ENCODE data around the gene JAML. TPM values are rescaled to one million over a fixed set of nuclear protein-coding genes. Genes with fewer than 3 reads are reported as not detected.

JAML gene
- total and polyA plus RNA-seq, 2 experiments from 2014 or later, result 0.56 to 1.0 TPM

DNA sequence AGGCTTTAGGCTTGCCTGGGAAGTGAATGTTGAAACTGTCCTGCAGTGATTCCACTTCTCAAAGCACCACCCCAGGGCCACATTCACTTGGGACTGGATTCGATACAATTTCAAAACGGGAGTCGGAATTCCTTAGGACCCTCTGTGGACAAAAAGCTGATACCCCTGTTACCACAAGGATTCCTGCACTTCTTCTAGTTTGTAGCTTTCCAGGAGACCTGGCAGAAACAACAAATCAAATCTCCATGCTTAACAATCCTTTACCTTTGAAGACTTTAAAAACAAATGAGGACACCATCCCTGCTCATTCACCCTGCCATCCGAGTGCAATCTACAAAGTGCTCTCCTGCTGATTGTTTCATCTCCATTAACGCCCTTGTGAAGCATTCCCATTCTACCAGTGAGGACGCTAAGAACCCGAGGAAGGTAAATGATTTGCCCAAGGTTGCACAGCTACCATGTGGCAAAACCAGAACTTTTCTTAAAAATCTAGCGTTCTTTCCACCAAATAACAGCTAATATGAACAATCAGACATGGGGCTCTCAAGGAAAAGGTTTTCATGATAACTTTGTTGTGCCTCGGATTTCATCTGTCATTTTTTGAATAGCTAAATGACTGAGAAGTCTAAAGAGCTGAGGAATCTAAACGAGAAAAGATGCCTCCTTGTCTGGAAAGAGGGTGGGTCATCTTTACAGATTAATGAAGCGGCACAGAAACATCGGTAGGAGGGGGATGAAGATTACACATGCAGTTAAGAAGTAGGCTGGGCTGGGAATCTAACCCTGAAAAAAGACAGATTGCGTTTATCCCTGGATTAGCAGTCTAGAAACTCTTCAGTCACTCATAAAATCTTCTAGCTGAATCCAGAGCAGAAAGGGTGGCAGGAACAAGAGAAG lies 40.0 kb upstream of the JAML start:
- Histone ChIP-seq H3K4me2 (peak overlapping the region; percentile 73), H3K36me3 (ENCODE audit: insufficient read depth) (no peaks in the 10 kb centered on the region), H3F3A (replicated peaks; ENCODE audit: low read depth) (no peaks in the 10 kb centered on the region), H3K9me2 (ENCODE audit: insufficient read depth) (no peaks in the 10 kb centered on the region), H3K4me3 (peak overlapping the region; percentile 46), H3K27ac (ENCODE audit: low read depth) (no peak overlapping the region), H3K4me1 (ENCODE audit: insufficient read depth) (peaks cover 25% of the 10 kb centered on the region), H2AFZ (peak overlapping the region; percentile 94), H3K27me3 (ENCODE audit: insufficient read depth) (peaks cover 51% of the 10 kb centered on the region), H4K20me1 (replicated peaks; ENCODE audit: insufficient read depth) (no peaks in the 10 kb centered on the region), H3K79me2 (replicated peaks; ENCODE audit: insufficient read depth) (no peaks in the 10 kb centered on the region)
- TF ChIP-seq JUNB (IDR thresholded peaks at IDR 0.05; ENCODE audit: unreplicated experiment) (no peak), ZNF331 (CRISPR knock-in tag; IDR thresholded peaks at IDR 0.05; ENCODE audit: low read depth) (no peak), CREB1 (CRISPR knock-in tag; IDR thresholded peaks at IDR 0.05; ENCODE audit: low read depth) (no peak), EZH2 (IDR thresholded peaks at IDR 0.05; ENCODE audit: low read depth, unreplicated experiment) (no peak), STAT1 (IDR thresholded peaks at IDR 0.05; ENCODE audit: unreplicated experiment) (no peak), EZH2phosphoT487 (IDR thresholded peaks at IDR 0.05; ENCODE audit: unreplicated experiment) (no peak), ZNF114 (CRISPR knock-in tag; IDR thresholded peaks at IDR 0.05) (no peak), POLR2AphosphoS5 (IDR thresholded peaks at IDR 0.05; ENCODE audit: low read depth) (no peak), NANOG (IDR thresholded peaks at IDR 0.05; ENCODE audit: borderline replicate concordance) (no peak)
- TF ChIP-seq, protein P1, sequence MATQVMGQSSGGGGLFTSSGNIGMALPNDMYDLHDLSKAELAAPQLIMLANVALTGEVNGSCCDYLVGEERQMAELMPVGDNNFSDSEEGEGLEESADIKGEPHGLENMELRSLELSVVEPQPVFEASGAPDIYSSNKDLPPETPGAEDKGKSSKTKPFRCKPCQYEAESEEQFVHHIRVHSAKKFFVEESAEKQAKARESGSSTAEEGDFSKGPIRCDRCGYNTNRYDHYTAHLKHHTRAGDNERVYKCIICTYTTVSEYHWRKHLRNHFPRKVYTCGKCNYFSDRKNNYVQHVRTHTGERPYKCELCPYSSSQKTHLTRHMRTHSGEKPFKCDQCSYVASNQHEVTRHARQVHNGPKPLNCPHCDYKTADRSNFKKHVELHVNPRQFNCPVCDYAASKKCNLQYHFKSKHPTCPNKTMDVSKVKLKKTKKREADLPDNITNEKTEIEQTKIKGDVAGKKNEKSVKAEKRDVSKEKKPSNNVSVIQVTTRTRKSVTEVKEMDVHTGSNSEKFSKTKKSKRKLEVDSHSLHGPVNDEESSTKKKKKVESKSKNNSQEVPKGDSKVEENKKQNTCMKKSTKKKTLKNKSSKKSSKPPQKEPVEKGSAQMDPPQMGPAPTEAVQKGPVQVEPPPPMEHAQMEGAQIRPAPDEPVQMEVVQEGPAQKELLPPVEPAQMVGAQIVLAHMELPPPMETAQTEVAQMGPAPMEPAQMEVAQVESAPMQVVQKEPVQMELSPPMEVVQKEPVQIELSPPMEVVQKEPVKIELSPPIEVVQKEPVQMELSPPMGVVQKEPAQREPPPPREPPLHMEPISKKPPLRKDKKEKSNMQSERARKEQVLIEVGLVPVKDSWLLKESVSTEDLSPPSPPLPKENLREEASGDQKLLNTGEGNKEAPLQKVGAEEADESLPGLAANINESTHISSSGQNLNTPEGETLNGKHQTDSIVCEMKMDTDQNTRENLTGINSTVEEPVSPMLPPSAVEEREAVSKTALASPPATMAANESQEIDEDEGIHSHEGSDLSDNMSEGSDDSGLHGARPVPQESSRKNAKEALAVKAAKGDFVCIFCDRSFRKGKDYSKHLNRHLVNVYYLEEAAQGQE (IDR thresholded peaks at IDR 0.05; ENCODE audit: unreplicated experiment), result no peak
- TF ChIP-seq, protein P2, sequence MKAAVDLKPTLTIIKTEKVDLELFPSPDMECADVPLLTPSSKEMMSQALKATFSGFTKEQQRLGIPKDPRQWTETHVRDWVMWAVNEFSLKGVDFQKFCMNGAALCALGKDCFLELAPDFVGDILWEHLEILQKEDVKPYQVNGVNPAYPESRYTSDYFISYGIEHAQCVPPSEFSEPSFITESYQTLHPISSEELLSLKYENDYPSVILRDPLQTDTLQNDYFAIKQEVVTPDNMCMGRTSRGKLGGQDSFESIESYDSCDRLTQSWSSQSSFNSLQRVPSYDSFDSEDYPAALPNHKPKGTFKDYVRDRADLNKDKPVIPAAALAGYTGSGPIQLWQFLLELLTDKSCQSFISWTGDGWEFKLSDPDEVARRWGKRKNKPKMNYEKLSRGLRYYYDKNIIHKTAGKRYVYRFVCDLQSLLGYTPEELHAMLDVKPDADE (IDR thresholded peaks at IDR 0.05), result no peak
- TF ChIP-seq, protein P3, sequence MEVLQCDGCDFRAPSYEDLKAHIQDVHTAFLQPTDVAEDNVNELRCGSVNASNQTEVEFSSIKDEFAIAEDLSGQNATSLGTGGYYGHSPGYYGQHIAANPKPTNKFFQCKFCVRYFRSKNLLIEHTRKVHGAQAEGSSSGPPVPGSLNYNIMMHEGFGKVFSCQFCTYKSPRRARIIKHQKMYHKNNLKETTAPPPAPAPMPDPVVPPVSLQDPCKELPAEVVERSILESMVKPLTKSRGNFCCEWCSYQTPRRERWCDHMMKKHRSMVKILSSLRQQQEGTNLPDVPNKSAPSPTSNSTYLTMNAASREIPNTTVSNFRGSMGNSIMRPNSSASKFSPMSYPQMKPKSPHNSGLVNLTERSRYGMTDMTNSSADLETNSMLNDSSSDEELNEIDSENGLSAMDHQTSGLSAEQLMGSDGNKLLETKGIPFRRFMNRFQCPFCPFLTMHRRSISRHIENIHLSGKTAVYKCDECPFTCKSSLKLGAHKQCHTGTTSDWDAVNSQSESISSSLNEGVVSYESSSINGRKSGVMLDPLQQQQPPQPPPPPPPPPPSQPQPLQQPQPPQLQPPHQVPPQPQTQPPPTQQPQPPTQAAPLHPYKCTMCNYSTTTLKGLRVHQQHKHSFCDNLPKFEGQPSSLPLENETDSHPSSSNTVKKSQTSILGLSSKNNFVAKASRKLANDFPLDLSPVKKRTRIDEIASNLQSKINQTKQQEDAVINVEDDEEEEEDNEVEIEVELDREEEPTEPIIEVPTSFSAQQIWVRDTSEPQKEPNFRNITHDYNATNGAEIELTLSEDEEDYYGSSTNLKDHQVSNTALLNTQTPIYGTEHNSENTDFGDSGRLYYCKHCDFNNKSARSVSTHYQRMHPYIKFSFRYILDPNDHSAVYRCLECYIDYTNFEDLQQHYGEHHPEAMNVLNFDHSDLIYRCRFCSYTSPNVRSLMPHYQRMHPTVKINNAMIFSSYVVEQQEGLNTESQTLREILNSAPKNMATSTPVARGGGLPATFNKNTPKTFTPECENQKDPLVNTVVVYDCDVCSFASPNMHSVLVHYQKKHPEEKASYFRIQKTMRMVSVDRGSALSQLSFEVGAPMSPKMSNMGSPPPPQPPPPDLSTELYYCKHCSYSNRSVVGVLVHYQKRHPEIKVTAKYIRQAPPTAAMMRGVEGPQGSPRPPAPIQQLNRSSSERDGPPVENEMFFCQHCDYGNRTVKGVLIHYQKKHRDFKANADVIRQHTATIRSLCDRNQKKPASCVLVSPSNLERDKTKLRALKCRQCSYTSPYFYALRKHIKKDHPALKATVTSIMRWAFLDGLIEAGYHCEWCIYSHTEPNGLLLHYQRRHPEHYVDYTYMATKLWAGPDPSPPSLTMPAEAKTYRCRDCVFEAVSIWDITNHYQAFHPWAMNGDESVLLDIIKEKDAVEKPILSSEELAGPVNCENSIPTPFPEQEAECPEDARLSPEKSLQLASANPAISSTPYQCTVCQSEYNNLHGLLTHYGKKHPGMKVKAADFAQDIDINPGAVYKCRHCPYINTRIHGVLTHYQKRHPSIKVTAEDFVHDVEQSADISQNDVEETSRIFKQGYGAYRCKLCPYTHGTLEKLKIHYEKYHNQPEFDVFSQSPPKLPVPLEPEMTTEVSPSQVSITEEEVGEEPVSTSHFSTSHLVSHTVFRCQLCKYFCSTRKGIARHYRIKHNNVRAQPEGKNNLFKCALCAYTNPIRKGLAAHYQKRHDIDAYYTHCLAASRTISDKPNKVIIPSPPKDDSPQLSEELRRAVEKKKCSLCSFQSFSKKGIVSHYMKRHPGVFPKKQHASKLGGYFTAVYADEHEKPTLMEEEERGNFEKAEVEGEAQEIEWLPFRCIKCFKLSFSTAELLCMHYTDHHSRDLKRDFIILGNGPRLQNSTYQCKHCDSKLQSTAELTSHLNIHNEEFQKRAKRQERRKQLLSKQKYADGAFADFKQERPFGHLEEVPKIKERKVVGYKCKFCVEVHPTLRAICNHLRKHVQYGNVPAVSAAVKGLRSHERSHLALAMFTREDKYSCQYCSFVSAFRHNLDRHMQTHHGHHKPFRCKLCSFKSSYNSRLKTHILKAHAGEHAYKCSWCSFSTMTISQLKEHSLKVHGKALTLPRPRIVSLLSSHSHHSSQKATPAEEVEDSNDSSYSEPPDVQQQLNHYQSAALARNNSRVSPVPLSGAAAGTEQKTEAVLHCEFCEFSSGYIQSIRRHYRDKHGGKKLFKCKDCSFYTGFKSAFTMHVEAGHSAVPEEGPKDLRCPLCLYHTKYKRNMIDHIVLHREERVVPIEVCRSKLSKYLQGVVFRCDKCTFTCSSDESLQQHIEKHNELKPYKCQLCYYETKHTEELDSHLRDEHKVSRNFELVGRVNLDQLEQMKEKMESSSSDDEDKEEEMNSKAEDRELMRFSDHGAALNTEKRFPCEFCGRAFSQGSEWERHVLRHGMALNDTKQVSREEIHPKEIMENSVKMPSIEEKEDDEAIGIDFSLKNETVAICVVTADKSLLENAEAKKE (CRISPR knock-in tag; IDR thresholded peaks at IDR 0.05), result no peak
- TF ChIP-seq, protein P4, sequence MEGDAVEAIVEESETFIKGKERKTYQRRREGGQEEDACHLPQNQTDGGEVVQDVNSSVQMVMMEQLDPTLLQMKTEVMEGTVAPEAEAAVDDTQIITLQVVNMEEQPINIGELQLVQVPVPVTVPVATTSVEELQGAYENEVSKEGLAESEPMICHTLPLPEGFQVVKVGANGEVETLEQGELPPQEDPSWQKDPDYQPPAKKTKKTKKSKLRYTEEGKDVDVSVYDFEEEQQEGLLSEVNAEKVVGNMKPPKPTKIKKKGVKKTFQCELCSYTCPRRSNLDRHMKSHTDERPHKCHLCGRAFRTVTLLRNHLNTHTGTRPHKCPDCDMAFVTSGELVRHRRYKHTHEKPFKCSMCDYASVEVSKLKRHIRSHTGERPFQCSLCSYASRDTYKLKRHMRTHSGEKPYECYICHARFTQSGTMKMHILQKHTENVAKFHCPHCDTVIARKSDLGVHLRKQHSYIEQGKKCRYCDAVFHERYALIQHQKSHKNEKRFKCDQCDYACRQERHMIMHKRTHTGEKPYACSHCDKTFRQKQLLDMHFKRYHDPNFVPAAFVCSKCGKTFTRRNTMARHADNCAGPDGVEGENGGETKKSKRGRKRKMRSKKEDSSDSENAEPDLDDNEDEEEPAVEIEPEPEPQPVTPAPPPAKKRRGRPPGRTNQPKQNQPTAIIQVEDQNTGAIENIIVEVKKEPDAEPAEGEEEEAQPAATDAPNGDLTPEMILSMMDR (conservative IDR thresholded peaks at IDR 0.05; ENCODE audit: low read depth in 2 of 2), result no peak
- Mint-ChIP-seq H3K9me3 (no peaks in the 10 kb centered on the region), H3K36me3 (ENCODE audit: low read depth) (no peaks in the 10 kb centered on the region; the same call in 2 of the 3 replicates), H3K4me1 (peaks cover 31% of the 10 kb centered on the region), H3K4me3 (peak overlapping the region; percentile 76), H3K27me3 (ENCODE audit: insufficient read depth, low read depth, poor library complexity) (peaks cover 30% of the 10 kb centered on the region), H3K27ac (no peak overlapping the region)
- ATAC-seq, result peak; percentile 56
- peak; percentile 22 for DNase-seq (ENCODE audit: low spot score)
